Suprapubic skin (tissue), 4 donors: ENCODE data around the gene TNFSF13B.

Experiments used
- EP300 ChIP-seq: sonication (generic); formaldehyde crosslinking; IDR thresholded peaks from one replicate; pipeline ENCODE4 v1.6.1; 2017; ENCODE audit warnings: antibody characterized with exemption
- POLR2AphosphoS5 ChIP-seq, 3 donors: sonication (generic); formaldehyde crosslinking; IDR thresholded peaks; one replicate each; pipeline ENCODE4 v1.6.1; 2017; ENCODE audit warnings: antibody characterized with exemption in 3 of 3
- TF ChIP-seq, protein P1 (sequence below), 2 donors: fragments of 200-600 bp in 1 of 2; fragments of 450-650 bp in 1 of 2; sonication (generic) in 1 of 2; IDR thresholded peaks; one replicate each; pipeline ENCODE4 v1.5.1; 2016 to 2019; ENCODE audit warnings: antibody characterized with exemption in 2 of 2, mild to moderate bottlenecking in 1 of 2, moderate library complexity in 1 of 2

DNA sequence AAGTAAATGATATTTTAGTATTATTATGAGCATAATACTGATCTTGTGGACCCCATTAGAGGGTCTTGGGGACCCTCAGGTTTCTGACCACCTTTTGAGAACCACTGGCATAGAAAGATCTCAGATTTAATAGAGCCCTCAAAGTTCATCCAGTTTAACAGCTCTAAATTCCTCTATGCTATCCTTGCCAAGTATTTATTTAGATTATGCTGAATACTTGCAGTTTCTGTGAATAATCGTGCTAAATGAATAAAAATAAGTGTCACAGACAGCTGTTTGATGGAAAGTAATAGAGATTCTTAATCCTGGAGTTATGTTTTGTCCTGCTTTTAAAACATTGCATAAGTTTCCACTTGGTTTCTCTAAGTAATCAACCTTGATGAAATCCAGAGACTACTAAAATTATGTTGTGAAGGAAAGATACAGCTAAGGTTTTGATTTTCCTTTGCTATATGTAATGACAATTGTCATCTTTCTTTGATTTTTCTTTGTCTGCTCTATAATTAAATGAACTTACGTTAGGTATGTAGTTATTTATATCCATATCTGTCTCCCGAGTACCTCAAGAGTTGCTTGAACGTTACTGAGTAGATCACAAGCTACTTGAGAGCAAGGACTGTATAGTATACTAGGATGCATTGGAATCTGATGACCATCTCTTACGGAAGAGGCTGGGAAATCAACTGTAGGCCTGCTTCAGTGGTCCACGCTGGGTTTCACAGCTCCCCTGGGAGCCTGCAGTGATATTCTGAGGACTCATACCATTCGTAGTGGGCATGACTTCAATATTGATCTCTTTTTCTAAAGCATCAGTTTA is 45.6 kb upstream of the TNFSF13B start:
- TF ChIP-seq, protein P1, sequence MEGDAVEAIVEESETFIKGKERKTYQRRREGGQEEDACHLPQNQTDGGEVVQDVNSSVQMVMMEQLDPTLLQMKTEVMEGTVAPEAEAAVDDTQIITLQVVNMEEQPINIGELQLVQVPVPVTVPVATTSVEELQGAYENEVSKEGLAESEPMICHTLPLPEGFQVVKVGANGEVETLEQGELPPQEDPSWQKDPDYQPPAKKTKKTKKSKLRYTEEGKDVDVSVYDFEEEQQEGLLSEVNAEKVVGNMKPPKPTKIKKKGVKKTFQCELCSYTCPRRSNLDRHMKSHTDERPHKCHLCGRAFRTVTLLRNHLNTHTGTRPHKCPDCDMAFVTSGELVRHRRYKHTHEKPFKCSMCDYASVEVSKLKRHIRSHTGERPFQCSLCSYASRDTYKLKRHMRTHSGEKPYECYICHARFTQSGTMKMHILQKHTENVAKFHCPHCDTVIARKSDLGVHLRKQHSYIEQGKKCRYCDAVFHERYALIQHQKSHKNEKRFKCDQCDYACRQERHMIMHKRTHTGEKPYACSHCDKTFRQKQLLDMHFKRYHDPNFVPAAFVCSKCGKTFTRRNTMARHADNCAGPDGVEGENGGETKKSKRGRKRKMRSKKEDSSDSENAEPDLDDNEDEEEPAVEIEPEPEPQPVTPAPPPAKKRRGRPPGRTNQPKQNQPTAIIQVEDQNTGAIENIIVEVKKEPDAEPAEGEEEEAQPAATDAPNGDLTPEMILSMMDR (IDR thresholded peaks at IDR 0.05): no peak
- TF ChIP-seq EP300: no peak
- no peak for TF ChIP-seq POLR2AphosphoS5 (IDR thresholded peaks at IDR 0.05)
